ENCODE data around the gene CEP20.

Gene CEP20

GRCh38 chr16:15897834-15898254 is 9.4 kb upstream of the CEP20 start:
- DNase-seq (ENCODE audit: low spot score), result no peak

- DNase-seq (ENCODE audit: low spot score), result no peak
Observed at GRCh38 chr16:15897121-15897780, 8.8 kb upstream of the CEP20 start.

- DNase-seq (ENCODE audit: low spot score), result no peak
Observed at GRCh38 chr16:15894571-15895374, 6.4 kb upstream of the CEP20 start.

- DNase-seq (ENCODE audit: low spot score), result no peak
Observed at GRCh38 chr16:15891508-15891907, 3.1 kb upstream of the CEP20 start.

GRCh38 chr16:15887283-15887682 is 1.1 kb downstream of the CEP20 start:
- DNase-seq (ENCODE audit: low spot score), result peak; percentile 27

GRCh38 chr16:15886078-15886477 is 2.3 kb downstream of the CEP20 start:
- no peak for DNase-seq (ENCODE audit: low spot score)

GRCh38 chr16:15885560-15886001 is 2.8 kb downstream of the CEP20 start:
- peak; percentile 72 for DNase-seq (ENCODE audit: low spot score)

GRCh38 chr16:15882563-15882962 is 5.8 kb downstream of the CEP20 start:
- no peak for DNase-seq (ENCODE audit: low spot score)

GRCh38 chr16:15881794-15882379 is 6.5 kb downstream of the CEP20 start:
- no peak for DNase-seq (ENCODE audit: low spot score)

- no peak for DNase-seq (ENCODE audit: low spot score)
Observed at GRCh38 chr16:15880434-15881308, 7.7 kb downstream of the CEP20 start.

GRCh38 chr16:15879255-15879811 is 9.1 kb downstream of the CEP20 start:
- DNase-seq (ENCODE audit: low spot score), result peak; percentile 41

- no peak for DNase-seq (ENCODE audit: low spot score)
Observed at GRCh38 chr16:15876503-15876902, 11.9 kb downstream of the CEP20 start.

GRCh38 chr16:15874745-15875314 is 13.6 kb downstream of the CEP20 start:
- peak; percentile 57 for DNase-seq (ENCODE audit: low spot score)

GRCh38 chr16:15873737-15874136 is 14.7 kb downstream of the CEP20 start:
- DNase-seq (ENCODE audit: low spot score), result no peak

GRCh38 chr16:15873301-15873700 is 15.1 kb downstream of the CEP20 start:
- no peak for DNase-seq (ENCODE audit: low spot score)

- DNase-seq (ENCODE audit: low spot score), result no peak
Observed at GRCh38 chr16:15870011-15870410, 18.4 kb downstream of the CEP20 start.

GRCh38 chr16:15866451-15866850 is 22.0 kb downstream of the CEP20 start:
- DNase-seq (ENCODE audit: low spot score), result no peak

GRCh38 chr16:15865742-15866141 is 22.7 kb downstream of the CEP20 start:
- DNase-seq (ENCODE audit: low spot score), result no peak

- DNase-seq (ENCODE audit: low spot score), result no peak
Observed at GRCh38 chr16:15864939-15865338, 23.5 kb downstream of the CEP20 start.

- DNase-seq (ENCODE audit: low spot score), result no peak
Observed at GRCh38 chr16:15861996-15862395, 26.4 kb downstream of the CEP20 start.

GRCh38 chr16:15858921-15859668 is 29.3 kb downstream of the CEP20 start:
- no peak for DNase-seq (ENCODE audit: low spot score)

Data from hematopoietic multipotent progenitor cell treated with erythropoietin and hydrocortisone succinate and interleukin-3 and kit ligand, for 15 days (in vitro differentiated cells).